Type B pancreatic cell (in vitro differentiated cells): Measurements from ENCODE around the gene CLRN3. TPM values are rescaled to one million over a fixed set of nuclear protein-coding genes. Genes with fewer than 3 reads are reported as not detected.

ENCODE experiments used
- DNase-seq: peaks from one replicate; pipeline ENCODE4 v3.0.0; 2021; ENCODE audit warnings: mixed read lengths; ENCODE audit not compliant: unreplicated experiment; ENCODE audit errors: extremely low spot score
- H3K27ac Mint-ChIP-seq: 2 replicates; pipeline ENCODE4 v1.8.0; 2021; ENCODE audit warnings: mild to moderate bottlenecking, mixed read lengths
- H3K27me3 Mint-ChIP-seq: 2 replicates; pipeline ENCODE4 v1.8.0; 2021; ENCODE audit warnings: mixed read lengths
- H3K36me3 Mint-ChIP-seq: 2 replicates; pipeline ENCODE4 v1.8.0; 2021; ENCODE audit warnings: mixed read lengths
- H3K4me1 Mint-ChIP-seq: one replicate; pipeline ENCODE4 v1.8.0; 2021; ENCODE audit warnings: mixed read lengths; ENCODE audit not compliant: unreplicated experiment
- H3K4me3 Mint-ChIP-seq: 2 replicates; pipeline ENCODE4 v1.8.0; 2021; ENCODE audit warnings: mild to moderate bottlenecking, mixed read lengths
- H3K9me3 Mint-ChIP-seq: 2 replicates; pipeline ENCODE4 v1.8.0; 2021; ENCODE audit warnings: mixed read lengths
- total RNA-seq: library from RNA; stranded (reverse); gene quantifications from 2 replicates; pipeline ENCODE4 v1.2.1, GENCODE V29; 2021; ENCODE audit warnings: low replicate concordance
- TF ChIP-seq, protein P1 (sequence below): fragments of 200-600 bp; sonication (generic); conservative IDR thresholded peaks from 2 replicates; pipeline ENCODE4 v1.5.0; 2021; ENCODE audit warnings: antibody characterized with exemption, mild to moderate bottlenecking

CLRN3 gene
- total RNA-seq, 1 donor from 2014 or later: 2.2 TPM

DNA sequence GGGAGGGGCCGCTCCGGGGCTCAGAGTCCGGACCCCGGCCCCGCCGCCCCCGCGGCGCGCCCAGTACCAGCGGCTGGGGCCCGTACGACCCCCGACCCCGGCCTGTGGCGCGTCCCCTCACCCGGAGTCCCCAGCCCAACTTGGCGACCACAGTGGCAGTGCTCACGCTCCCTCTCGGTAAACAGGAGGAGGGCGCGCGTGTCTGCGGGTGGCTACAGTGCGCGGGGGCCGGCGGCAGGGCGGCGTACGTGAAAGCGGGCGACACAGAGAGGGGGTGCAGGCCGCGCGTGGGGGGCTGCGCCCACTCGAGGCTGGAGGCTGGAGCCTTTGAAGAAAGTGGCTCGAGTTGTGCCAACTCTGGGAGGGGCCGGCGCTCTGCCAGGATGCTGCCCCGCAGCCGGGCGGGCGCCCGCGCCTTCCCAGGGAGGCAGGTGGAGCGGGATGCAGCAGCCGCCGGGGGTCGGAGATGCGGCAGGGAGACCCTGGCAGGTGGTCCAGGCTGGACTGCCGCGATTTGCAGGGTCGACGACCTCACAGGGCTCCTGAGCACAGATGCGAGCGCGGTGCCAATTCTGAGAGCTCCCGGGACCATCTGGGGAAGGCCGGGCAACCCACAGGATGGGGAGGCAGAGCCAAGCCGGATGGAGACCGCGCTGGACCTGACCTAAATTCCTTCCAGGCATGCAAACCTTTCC lies 14.8 kb upstream of the CLRN3 start:
- TF ChIP-seq, protein P1, sequence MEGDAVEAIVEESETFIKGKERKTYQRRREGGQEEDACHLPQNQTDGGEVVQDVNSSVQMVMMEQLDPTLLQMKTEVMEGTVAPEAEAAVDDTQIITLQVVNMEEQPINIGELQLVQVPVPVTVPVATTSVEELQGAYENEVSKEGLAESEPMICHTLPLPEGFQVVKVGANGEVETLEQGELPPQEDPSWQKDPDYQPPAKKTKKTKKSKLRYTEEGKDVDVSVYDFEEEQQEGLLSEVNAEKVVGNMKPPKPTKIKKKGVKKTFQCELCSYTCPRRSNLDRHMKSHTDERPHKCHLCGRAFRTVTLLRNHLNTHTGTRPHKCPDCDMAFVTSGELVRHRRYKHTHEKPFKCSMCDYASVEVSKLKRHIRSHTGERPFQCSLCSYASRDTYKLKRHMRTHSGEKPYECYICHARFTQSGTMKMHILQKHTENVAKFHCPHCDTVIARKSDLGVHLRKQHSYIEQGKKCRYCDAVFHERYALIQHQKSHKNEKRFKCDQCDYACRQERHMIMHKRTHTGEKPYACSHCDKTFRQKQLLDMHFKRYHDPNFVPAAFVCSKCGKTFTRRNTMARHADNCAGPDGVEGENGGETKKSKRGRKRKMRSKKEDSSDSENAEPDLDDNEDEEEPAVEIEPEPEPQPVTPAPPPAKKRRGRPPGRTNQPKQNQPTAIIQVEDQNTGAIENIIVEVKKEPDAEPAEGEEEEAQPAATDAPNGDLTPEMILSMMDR: no peak
- peaks cover 11% of the 10 kb centered on the region for H3K4me1 Mint-ChIP-seq
- peaks cover 46% of the 10 kb centered on the region for H3K27me3 Mint-ChIP-seq
- peak; percentile 69 for DNase-seq
- H3K4me3 Mint-ChIP-seq: peak overlapping the region; percentile 71
- H3K27ac Mint-ChIP-seq: no peak overlapping the region
- H3K36me3 Mint-ChIP-seq: no peaks in the 10 kb centered on the region
- H3K9me3 Mint-ChIP-seq: no peaks in the 10 kb centered on the region

DNA sequence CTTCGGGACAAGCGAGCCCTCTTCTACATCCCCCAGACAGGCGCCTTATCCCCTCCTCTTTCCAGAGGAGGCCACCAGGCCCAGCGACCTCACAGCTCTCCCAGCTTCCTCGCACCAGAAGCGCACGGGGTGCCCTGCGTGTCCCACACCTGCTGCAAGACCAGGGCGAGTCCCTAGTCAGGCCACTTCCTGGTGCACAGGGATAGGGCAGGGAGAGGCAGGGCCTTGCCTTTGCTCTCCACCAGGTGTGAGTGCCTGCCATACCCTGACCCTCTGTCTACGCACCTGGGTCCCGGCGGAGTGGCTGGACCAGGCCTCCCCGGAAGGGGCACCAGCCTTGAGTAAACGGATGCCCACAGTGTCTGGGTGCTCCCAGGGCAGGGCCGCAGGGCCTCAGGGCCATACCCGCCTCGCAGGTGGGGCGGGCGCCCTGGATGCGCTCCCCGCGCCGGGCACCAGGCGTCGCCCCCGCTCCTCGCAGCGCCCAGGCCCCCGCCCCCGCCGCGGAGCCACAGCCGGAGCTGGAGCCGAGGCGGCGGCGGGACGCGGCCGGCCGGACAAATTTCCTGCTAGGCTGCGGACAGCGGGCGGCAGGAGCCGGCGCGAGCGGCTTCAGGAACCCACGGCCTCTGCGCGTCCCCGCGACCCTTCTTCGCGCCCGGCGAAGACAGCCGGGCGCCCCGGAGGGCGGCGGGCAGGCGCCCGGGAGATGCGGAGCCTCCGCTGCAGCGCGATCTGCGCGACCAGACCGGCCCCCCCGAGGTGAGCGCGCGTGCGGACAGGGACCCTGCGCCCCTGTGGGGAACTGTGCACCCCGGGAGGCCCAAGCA lies 14.0 kb upstream of the CLRN3 start, which contains the start of gene PTPRE:
PTPRE (plus strand) TSS at position 556 of the 830 bp plus-strand sequence. CDS start 133,779 bp downstream, outside the sequence.
- Mint-ChIP-seq H3K27me3 (peaks cover 46% of the 10 kb centered on the region), H3K27ac (no peak within 1 kb of the TSS)

DNA sequence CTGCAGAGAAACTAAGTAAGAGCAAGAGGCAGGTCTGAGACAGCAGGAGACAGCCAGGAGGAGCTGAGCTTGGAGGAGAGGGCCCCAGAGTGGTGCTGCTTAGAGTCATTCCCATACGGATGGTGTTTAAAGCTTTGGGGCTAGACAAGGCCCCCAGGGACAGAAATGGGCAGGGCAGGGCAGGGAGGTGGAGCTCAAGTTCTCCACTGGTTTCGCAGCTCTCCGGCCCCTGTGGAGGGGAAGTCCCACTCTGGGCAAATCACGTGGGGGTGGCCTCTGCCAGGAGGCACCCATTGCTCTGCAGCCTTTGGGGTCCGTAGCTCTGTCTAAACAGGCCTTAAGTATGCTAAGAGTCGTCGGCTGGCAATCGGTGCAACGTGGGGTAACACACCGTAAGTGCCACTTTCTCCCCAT lies 13.1 kb upstream of the CLRN3 start:
- peak; percentile 53 for DNase-seq
- Mint-ChIP-seq H3K36me3 (no peaks in the 10 kb centered on the region), H3K4me3 (peak overlapping the region; percentile 48), H3K4me1 (peaks cover 7% of the 10 kb centered on the region), H3K27ac (no peak overlapping the region), H3K9me3 (no peaks in the 10 kb centered on the region), H3K27me3 (peaks cover 46% of the 10 kb centered on the region)
- TF ChIP-seq, protein P1: no peak

More for the DNA sequence above, 14.0 kb upstream of the CLRN3 start, which contains the start of gene PTPRE:
- DNase-seq: peak; percentile 82
- TF ChIP-seq, protein P1: peak; percentile 85
- H3K9me3 Mint-ChIP-seq: no peaks in the 10 kb centered on the region
- no peaks in the 10 kb centered on the region for H3K36me3 Mint-ChIP-seq
- peak within 1 kb of the TSS; percentile 71 for H3K4me3 Mint-ChIP-seq
- peaks cover 11% of the 10 kb centered on the region for H3K4me1 Mint-ChIP-seq

DNA sequence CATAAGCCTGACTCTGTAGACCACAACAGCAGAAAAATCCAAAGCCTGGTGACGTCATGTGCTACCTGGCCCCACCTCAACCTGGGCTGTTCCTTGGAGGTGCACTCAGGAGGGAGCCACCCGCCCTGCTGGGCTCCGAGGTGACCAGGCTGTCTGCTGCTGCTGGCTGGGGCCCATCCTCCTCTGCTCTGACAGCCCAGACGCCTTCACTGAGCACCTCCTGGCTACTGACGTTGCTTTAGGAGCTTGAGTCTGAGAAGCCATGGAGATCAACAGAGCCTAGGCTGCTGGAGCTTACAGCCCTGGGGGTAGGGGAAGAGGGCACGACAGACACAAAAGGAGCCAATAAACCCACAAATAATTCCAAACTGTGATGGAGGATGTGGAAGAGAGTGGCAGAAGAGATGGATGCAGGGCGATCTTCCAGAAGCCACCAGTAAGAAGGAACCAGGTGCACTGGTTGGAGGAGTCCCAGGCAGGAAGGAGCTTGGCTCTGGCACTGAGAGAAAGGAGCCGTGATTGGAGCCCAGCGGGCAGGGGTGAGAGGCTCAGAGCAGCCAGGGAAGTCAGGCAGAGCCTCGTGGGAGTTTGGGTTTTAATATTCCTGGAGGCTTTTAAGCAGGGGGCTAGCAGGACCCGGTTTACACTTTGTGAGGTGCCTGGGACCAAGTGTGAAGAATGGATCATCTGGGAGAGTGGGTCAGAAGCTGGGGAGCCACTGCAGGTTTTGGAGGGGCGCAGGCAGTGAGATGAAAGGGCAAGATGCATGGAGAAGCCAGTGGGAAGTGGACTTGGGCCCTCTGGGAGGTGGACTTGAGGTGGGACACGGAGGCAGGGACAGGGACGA lies 12.5 kb upstream of the CLRN3 start:
- peak overlapping the region; percentile 48 for H3K4me3 Mint-ChIP-seq
- peak overlapping the region; percentile 27 for H3K27ac Mint-ChIP-seq
- H3K9me3 Mint-ChIP-seq: no peaks in the 10 kb centered on the region
- TF ChIP-seq, protein P1: no peak
- peaks cover 7% of the 10 kb centered on the region for H3K4me1 Mint-ChIP-seq
- H3K36me3 Mint-ChIP-seq: no peaks in the 10 kb centered on the region
- peaks cover 44% of the 10 kb centered on the region for H3K27me3 Mint-ChIP-seq
- peak; percentile 50 for DNase-seq

DNA sequence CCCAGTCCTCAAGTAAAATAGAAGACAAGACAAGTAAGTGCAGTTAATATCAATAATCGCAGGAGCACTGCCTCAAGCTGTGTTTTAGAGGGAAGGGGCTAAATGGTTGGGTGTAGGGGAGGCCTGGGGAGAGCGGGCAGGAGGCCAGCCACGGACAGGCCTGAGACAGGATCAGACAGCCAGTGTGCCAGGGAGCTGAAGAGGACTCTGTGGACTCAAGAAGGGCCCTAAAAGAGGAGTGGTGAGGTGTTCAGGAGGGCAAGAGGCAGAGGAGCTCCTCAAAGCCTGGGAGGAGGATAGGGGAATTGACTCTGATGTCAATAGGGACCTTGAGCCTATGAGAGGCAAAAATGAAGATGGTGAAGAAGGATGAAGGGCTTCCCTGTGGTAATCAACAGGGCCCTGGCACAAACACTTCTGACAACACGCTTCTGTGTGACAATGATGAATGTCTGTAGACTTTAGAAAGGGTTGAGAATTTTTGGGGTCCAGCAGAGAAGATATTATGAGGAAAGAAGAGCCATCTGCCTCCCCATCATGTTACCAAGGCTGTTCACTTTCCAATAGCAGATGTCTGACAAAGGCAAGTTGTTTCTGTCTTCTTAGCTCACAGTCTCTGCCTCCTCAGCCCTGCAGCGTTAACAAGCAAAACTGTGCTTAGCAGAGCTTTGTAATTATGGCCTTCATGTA lies 11.7 kb upstream of the CLRN3 start:
- H3K4me3 Mint-ChIP-seq: peak overlapping the region; percentile 46

More for the DNA sequence above, 11.7 kb upstream of the CLRN3 start:
- TF ChIP-seq, protein P1: no peak
- H3K27me3 Mint-ChIP-seq: peaks cover 39% of the 10 kb centered on the region
- DNase-seq: peak; percentile 36
- peaks cover 6% of the 10 kb centered on the region for H3K4me1 Mint-ChIP-seq
- no peak overlapping the region for H3K27ac Mint-ChIP-seq
- no peaks in the 10 kb centered on the region for H3K9me3 Mint-ChIP-seq
- no peaks in the 10 kb centered on the region for H3K36me3 Mint-ChIP-seq
